GM18519 (cell line): Measurements from ENCODE around the gene CABCOCO1.
"Not testable (repeated sequence)": the region's sequence is repeated elsewhere in the genome, so short reads cannot be mapped to it uniquely, and the experiment has no call there.

Experiments
- ATAC-seq: cut with Tn5 transposase; IDR thresholded peaks from one replicate; pipeline ENCODE4 v1.9.1; 2021; ENCODE audit warnings: mild to moderate bottlenecking, moderate library complexity; ENCODE audit not compliant: unreplicated experiment, low FRiP score

The CABCOCO1 gene

GRCh38 chr10:61642150-61642571 lies 20.6 kb upstream of the CABCOCO1 start:
- ATAC-seq: no peak

DNA sequence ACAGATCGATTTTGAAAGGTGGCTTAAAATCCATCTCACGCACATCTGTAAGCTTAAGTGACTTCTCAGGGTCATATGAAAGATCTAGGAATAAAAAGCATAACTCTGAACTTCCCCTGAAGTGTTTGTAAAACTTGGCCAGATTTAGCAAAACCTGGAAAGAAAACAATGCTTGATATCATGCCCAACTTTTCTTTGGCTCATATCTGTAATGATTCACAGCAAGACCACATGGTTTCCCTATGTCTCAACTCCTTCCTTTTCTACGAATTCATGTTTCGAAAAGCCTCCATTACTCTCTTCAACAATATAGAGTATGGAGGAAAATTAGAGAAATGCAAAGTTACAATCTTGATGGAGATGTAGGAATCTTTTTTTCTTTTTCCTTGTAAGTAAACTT lies 20.1 kb upstream of the CABCOCO1 start:
- ATAC-seq: no peak

- no peak for ATAC-seq
Observed at GRCh38 chr10:61643316-61643751, 19.4 kb upstream of the CABCOCO1 start.

GRCh38 chr10:61653699-61654098 lies 9.0 kb upstream of the CABCOCO1 start:
- no peak for ATAC-seq

GRCh38 chr10:61655335-61655851 lies 7.3 kb upstream of the CABCOCO1 start:
- no peak for ATAC-seq

- ATAC-seq: no peak
Observed at GRCh38 chr10:61663466-61663865, 737 bp downstream of the CABCOCO1 start.

DNA sequence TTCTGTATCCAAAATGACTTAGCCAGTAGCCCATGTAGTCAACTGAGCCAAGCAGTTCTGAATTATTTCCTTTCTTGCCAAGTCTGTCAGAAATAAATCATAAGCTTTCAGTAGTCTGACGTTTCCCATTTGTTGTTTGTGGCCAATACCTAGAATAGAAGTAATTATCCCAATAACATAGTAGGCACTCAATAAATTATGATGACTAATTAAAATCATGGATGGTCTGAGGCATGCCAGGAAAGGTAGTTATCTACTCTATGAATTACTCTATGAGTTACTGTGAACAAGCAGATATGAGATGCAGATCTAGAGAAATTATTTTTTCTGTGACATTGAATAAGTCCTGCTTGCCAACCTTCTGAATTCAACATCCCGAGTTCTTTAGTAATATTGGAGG lies 2.3 kb downstream of the CABCOCO1 start:
- ATAC-seq: no peak

- no peak for ATAC-seq
Observed at GRCh38 chr10:61669161-61669725, 6.5 kb downstream of the CABCOCO1 start.

DNA sequence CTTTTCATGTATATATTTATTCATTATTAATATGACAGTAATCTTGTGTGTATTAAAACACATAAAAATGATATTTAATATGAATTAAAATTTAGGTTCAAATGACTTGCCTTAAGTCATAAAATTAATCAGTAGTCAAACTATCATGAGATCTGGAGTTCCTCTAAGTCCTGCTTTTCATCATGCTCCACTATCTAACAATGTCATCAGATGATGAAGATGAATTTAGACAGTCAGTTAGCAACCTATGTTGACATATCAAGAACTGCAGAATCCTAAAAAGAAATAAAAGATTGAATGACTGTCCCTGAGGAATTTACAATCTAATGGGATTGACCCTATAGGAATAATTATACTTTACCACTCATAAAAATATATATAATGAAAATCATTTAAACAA lies 7.1 kb downstream of the CABCOCO1 start:
- ATAC-seq: no peak

GRCh38 chr10:61673360-61673759 lies 10.6 kb downstream of the CABCOCO1 start:
- ATAC-seq: no peak

DNA sequence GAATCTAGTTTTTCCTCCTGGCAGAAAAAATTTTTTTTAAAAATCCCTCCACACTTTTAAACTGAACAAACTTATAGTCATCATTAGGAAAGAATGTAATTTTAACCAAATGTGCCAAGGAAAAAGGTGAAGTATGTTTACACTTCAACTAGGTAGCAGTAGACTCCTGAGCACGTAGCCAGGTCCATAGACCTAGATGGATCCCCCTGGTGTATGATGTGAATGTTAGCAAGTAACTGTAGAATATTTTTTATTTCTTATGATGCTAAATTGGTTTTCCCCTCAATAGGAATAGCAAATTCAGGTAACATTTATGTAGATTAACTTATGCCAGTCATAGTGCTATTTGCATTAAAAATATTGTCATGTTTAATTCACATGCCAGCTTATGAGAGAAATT lies 19.6 kb downstream of the CABCOCO1 start:
- ATAC-seq: no peak

DNA sequence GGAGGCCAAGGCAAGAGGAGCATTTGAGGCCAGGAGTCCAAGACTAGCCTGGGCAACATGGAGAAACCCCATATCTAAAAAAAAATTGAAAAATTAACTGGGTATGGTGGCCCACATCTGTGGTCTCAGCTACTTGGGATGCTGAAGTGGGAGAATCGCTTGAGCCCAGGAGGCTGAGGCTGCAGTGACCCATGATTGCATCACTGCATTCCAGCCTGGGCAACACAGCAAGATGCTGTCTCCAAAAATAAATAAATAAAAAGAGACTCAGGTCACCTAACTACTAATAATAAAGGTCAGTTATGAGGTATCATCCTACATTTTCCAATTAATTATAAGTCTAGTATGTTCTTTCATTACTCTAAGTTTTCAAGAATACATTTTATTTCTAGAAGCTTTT lies 20.6 kb downstream of the CABCOCO1 start:
- ATAC-seq: no peak

- ATAC-seq: no peak
Observed at GRCh38 chr10:61684894-61685507, 22.3 kb downstream of the CABCOCO1 start.

- no peak for ATAC-seq
Observed at GRCh38 chr10:61688551-61689308, 26.0 kb downstream of the CABCOCO1 start.

DNA sequence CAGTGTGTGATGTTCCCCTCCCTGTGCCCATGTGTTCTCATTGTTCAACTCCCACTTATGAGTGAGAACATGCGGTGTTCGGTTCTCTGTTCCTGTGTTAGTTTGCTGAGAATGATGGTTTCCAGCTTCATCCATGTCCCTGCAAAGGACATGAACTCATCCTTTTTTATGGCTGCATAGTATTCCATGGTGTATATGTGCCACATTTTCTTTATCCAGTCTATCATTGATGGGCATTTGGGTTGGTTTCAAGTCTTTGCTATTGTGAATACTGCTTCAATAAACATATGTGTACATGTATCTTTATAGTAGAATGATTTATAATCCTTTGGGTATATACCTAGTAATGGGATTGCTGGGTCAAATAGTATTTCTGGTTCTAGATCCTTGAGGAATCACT lies 28.9 kb downstream of the CABCOCO1 start:
- ATAC-seq: not testable (repeated sequence)

GRCh38 chr10:61692447-61693010 lies 29.8 kb downstream of the CABCOCO1 start:
- no peak for ATAC-seq

GRCh38 chr10:61698968-61699655 lies 36.4 kb downstream of the CABCOCO1 start:
- ATAC-seq: no peak

DNA sequence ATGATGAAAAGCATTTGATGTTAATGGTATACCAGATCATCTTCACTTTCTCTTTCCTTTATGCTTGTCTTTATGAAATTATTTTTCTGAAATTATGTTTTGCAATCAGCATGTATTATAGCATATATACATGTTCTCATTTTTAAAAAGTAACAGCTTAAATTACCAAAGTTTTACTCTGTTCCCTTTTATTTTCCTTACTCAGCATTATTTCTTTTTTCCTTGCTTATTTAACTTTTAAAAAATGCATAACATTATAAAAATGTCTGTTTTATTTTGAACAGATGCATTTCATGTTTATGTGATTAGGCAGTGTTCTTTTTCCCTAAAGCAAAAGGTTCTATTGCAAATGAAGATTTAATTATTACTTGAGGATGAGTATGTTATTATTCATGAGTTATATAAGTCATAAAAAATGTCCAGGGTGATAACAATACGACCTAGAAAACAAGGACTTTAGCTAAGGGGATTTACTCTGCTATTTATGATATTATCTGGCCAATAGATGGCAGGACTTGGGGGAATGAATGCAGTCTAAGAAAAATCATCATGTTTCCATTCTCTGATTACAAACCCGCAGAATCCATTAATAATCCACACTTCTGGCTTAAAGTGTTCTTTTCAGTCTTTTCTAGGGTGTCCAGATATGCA lies 38.5 kb downstream of the CABCOCO1 start:
- no peak for ATAC-seq

- ATAC-seq: no peak
Observed at GRCh38 chr10:61701706-61702105, 39.0 kb downstream of the CABCOCO1 start.

DNA sequence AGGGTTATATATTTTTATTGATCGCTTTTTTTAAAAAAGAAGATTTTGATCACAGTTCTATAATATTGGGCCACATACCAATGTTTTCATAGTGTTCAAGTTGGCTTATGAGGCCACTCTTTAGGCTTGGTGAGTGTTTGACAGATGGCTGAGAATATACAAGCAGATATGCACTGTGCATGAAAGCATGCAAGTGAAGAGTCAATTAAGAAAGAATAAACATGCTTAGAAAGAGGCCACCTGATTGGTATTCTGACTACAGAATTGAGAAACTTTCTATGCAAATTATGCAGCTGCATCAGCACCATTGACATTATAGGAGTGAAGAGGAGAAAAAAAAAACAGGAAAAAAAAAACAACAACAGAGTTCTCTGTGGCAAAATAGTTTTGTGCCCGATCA lies 39.9 kb downstream of the CABCOCO1 start:
- no peak for ATAC-seq
